Central memory CD8-positive, alpha-beta T cell (primary cell): Measurements from ENCODE around the gene BORCS6.

Experiments
- ATAC-seq: fragments of 150-1000 bp; cut with Tn5 transposase; replicated peaks from 2 replicates; pipeline ENCODE4 v1.10.0; 2022; ENCODE audit warnings: mild to moderate bottlenecking, moderate FRiP score, moderate number of reproducible peaks; ENCODE audit not compliant: poor library complexity, severe bottlenecking; ENCODE audit errors: extremely low read depth
- DNase-seq, 2 donors: peaks; one replicate each; pipeline ENCODE4 v3.0.0; 2021; ENCODE audit warnings: low spot score in 2 of 2
- H3K27ac Mint-ChIP-seq: one replicate; pipeline ENCODE4 v1.8.0; 2022; ENCODE audit warnings: low read depth, mild to moderate bottlenecking, moderate library complexity, mixed read lengths
- H3K27me3 Mint-ChIP-seq: one replicate; pipeline ENCODE4 v1.8.0; 2022; ENCODE audit warnings: mixed read lengths
- H3K36me3 Mint-ChIP-seq: one replicate; pipeline ENCODE4 v1.8.0; 2022; ENCODE audit warnings: mild to moderate bottlenecking, moderate library complexity, mixed read lengths; ENCODE audit not compliant: insufficient read depth
- H3K4me1 Mint-ChIP-seq: one replicate; pipeline ENCODE4 v1.8.0; 2022; ENCODE audit warnings: mixed read lengths
- H3K4me3 Mint-ChIP-seq: one replicate; pipeline ENCODE4 v1.8.0; 2022; ENCODE audit warnings: mild to moderate bottlenecking, moderate library complexity, mixed read lengths
- H3K9me3 Mint-ChIP-seq: one replicate; pipeline ENCODE4 v1.8.0; 2022; ENCODE audit warnings: mixed read lengths

BORCS6 gene

GRCh38 chr17:8189711-8190477, at the start of gene BORCS6:
TSS of gene BORCS6 (minus strand) at chr17:8190180. CDS start at chr17:8190140, 40 bp downstream.
- ATAC-seq (peak; percentile 69), DNase-seq (peak; percentile 77 to 92)
- Mint-ChIP-seq H3K4me1 (peaks cover 14% of the 10 kb centered on the region), H3K4me3 (no peak within 1 kb of the TSS), H3K9me3 (no peaks in the 10 kb centered on the region), H3K36me3 (peaks cover 4% of the 10 kb centered on the region), H3K27ac (no peak within 1 kb of the TSS), H3K27me3 (no peaks in the 10 kb centered on the region)

- no peak for DNase-seq
- Mint-ChIP-seq H3K4me3 (no peak overlapping the region), H3K27ac (peak overlapping the region; percentile 40)
Measured at GRCh38 chr17:8237886-8238285, 47.9 kb upstream of the BORCS6 start.

GRCh38 chr17:8237175-8237574, 47.2 kb upstream of the BORCS6 start:
- no peaks in the 10 kb centered on the region for H3K9me3 Mint-ChIP-seq
- H3K4me1 Mint-ChIP-seq = peaks cover 29% of the 10 kb centered on the region
- no peak overlapping the region for H3K27ac Mint-ChIP-seq
- H3K36me3 Mint-ChIP-seq = peaks cover 88% of the 10 kb centered on the region
- ATAC-seq (no peak), DNase-seq (no peak)
- no peak overlapping the region for H3K4me3 Mint-ChIP-seq
- H3K27me3 Mint-ChIP-seq = no peaks in the 10 kb centered on the region

More at GRCh38 chr17:8237886-8238285, 47.9 kb upstream of the BORCS6 start:
- H3K9me3 Mint-ChIP-seq = no peaks in the 10 kb centered on the region
- peaks cover 31% of the 10 kb centered on the region for H3K4me1 Mint-ChIP-seq
- H3K27me3 Mint-ChIP-seq = no peaks in the 10 kb centered on the region
- no peak for ATAC-seq
- peaks cover 89% of the 10 kb centered on the region for H3K36me3 Mint-ChIP-seq

GRCh38 chr17:8235676-8236075, 45.7 kb upstream of the BORCS6 start:
- Mint-ChIP-seq H3K4me3 (no peak overlapping the region), H3K27ac (no peak overlapping the region), H3K27me3 (no peaks in the 10 kb centered on the region), H3K4me1 (peaks cover 29% of the 10 kb centered on the region), H3K9me3 (no peaks in the 10 kb centered on the region), H3K36me3 (peaks cover 89% of the 10 kb centered on the region)
- DNase-seq (no peak), ATAC-seq (no peak)

GRCh38 chr17:8234361-8235270, 44.6 kb upstream of the BORCS6 start:
- Mint-ChIP-seq H3K4me1 (peaks cover 29% of the 10 kb centered on the region), H3K27ac (no peak overlapping the region)
- no peak for DNase-seq

GRCh38 chr17:8231701-8232100, 41.7 kb upstream of the BORCS6 start:
- ATAC-seq = no peak
- Mint-ChIP-seq H3K36me3 (peaks cover 88% of the 10 kb centered on the region), H3K4me3 (no peak overlapping the region), H3K9me3 (peaks cover 6% of the 10 kb centered on the region), H3K4me1 (peaks cover 31% of the 10 kb centered on the region), H3K27me3 (peaks cover 3% of the 10 kb centered on the region), H3K27ac (no peak overlapping the region)
- no peak for DNase-seq

More at GRCh38 chr17:8234361-8235270, 44.6 kb upstream of the BORCS6 start:
- Mint-ChIP-seq H3K36me3 (peaks cover 88% of the 10 kb centered on the region), H3K9me3 (no peaks in the 10 kb centered on the region), H3K4me3 (no peak overlapping the region), H3K27me3 (no peaks in the 10 kb centered on the region)
- no peak for ATAC-seq

- Mint-ChIP-seq H3K27ac (peak overlapping the region; percentile 98), H3K4me3 (peak overlapping the region; percentile 77), H3K27me3 (peaks cover 19% of the 10 kb centered on the region), H3K36me3 (peaks cover 78% of the 10 kb centered on the region), H3K4me1 (peaks cover 61% of the 10 kb centered on the region), H3K9me3 (peaks cover 6% of the 10 kb centered on the region)
- DNase-seq = no peak
- no peak for ATAC-seq
Measured at GRCh38 chr17:8227238-8227581, 37.2 kb upstream of the BORCS6 start.

- H3K36me3 Mint-ChIP-seq = peaks cover 79% of the 10 kb centered on the region
- peak overlapping the region; percentile 98 for H3K27ac Mint-ChIP-seq
- DNase-seq = peak in 1 of 2 donors; percentile 38
Measured at GRCh38 chr17:8226536-8227237, 36.7 kb upstream of the BORCS6 start.

GRCh38 chr17:8225813-8226535, 36.0 kb upstream of the BORCS6 start:
- peaks cover 6% of the 10 kb centered on the region for H3K9me3 Mint-ChIP-seq
- peaks cover 27% of the 10 kb centered on the region for H3K27me3 Mint-ChIP-seq
- DNase-seq (peak; percentile 66 to 90), ATAC-seq (peak; percentile 12)
- H3K4me1 Mint-ChIP-seq = peaks cover 71% of the 10 kb centered on the region
- peak overlapping the region; percentile 98 for H3K27ac Mint-ChIP-seq
- H3K36me3 Mint-ChIP-seq = peaks cover 78% of the 10 kb centered on the region
- H3K4me3 Mint-ChIP-seq = peak overlapping the region; percentile 77

More at GRCh38 chr17:8226536-8227237, 36.7 kb upstream of the BORCS6 start:
- ATAC-seq = no peak
- peaks cover 23% of the 10 kb centered on the region for H3K27me3 Mint-ChIP-seq
- peaks cover 6% of the 10 kb centered on the region for H3K9me3 Mint-ChIP-seq
- peaks cover 65% of the 10 kb centered on the region for H3K4me1 Mint-ChIP-seq
- H3K4me3 Mint-ChIP-seq = peak overlapping the region; percentile 77

GRCh38 chr17:8224891-8225812, 35.2 kb upstream of the BORCS6 start:
- peaks cover 78% of the 10 kb centered on the region for H3K36me3 Mint-ChIP-seq
- peaks cover 77% of the 10 kb centered on the region for H3K4me1 Mint-ChIP-seq
- ATAC-seq = no peak
- peak overlapping the region; percentile 98 for H3K27ac Mint-ChIP-seq
- peak overlapping the region; percentile 97 for H3K4me3 Mint-ChIP-seq
- peaks cover 32% of the 10 kb centered on the region for H3K27me3 Mint-ChIP-seq
- DNase-seq = no peak
- peaks cover 6% of the 10 kb centered on the region for H3K9me3 Mint-ChIP-seq
